ENCODE measurements around the gene MYO7B.

MYO7B gene

GRCh38 chr2:127611076-127611925, 75.8 kb downstream of the MYO7B start:
- TF ChIP-seq CTCF (IDR thresholded peaks at IDR 0.05; ENCODE audit: low read depth, low read length, missing control alignments) = no peak
- no peak overlapping the region for H3K4me3 ChIP-seq (replicated peaks; ENCODE audit: low read depth, low read length)
- DNase-seq (ENCODE audit: extremely low read depth, low read depth) = no peak

GRCh38 chr2:127612111-127612822, 76.8 kb downstream of the MYO7B start:
- no peak for TF ChIP-seq CTCF (IDR thresholded peaks at IDR 0.05; ENCODE audit: low read depth, low read length, missing control alignments)
- DNase-seq (ENCODE audit: extremely low read depth, low read depth) = no peak
- H3K4me3 ChIP-seq (replicated peaks; ENCODE audit: low read depth, low read length) = no peak overlapping the region

- no peak overlapping the region for H3K4me3 ChIP-seq (replicated peaks; ENCODE audit: low read depth, low read length)
- TF ChIP-seq CTCF (IDR thresholded peaks at IDR 0.05; ENCODE audit: low read depth, low read length, missing control alignments) = no peak
- no peak for DNase-seq (ENCODE audit: extremely low read depth, low read depth)
These were observed 78.8 kb downstream of the MYO7B start for GRCh38 chr2:127614246-127614645.

- TF ChIP-seq CTCF (IDR thresholded peaks at IDR 0.05; ENCODE audit: low read depth, low read length, missing control alignments) = no peak
- H3K4me3 ChIP-seq (replicated peaks; ENCODE audit: low read depth, low read length) = no peak overlapping the region
- no peak for DNase-seq (ENCODE audit: extremely low read depth, low read depth)
These were observed 79.2 kb downstream of the MYO7B start for GRCh38 chr2:127614731-127615130.

GRCh38 chr2:127615511-127616166, 80.2 kb downstream of the MYO7B start:
- peak; percentile 42 for DNase-seq (ENCODE audit: extremely low read depth, low read depth)
- TF ChIP-seq CTCF (IDR thresholded peaks at IDR 0.05; ENCODE audit: low read depth, low read length, missing control alignments) = no peak

GRCh38 chr2:127618551-127619202, 83.2 kb downstream of the MYO7B start:
- no peak overlapping the region for H3K4me3 ChIP-seq (replicated peaks; ENCODE audit: low read depth, low read length)
- DNase-seq (ENCODE audit: extremely low read depth, low read depth) = no peak
- no peak for TF ChIP-seq CTCF (IDR thresholded peaks at IDR 0.05; ENCODE audit: low read depth, low read length, missing control alignments)

More at GRCh38 chr2:127615511-127616166, 80.2 kb downstream of the MYO7B start:
- no peak overlapping the region; the same call in 1 of the 2 replicates for H3K4me3 ChIP-seq (replicated peaks; ENCODE audit: low read depth, low read length)
